ENCODE results near the gene ZC3HAV1.
"Not testable (repeated sequence)": the region's sequence is repeated elsewhere in the genome, so short reads cannot be mapped to it uniquely, and the experiment has no call there.

Gene ZC3HAV1

DNA sequence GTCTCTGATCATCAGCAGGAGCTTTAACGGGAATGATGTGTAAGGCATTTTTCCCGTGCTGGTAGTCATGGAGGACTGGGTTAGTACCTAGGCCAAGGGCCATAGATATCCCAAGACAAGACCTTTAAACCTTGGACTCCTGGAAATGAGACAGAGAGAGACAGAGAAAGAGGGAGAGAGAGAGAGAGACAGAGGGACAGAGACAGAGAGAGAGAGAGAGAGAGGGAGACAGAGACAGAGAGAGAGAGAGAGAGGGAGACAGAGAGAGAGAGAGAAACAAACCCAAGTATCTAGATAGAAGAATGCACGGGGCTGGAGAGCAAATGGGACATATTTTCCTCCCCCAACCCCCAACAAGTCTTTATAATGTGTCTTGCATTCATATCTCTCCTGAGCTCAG, 22.3 kb downstream of the ZC3HAV1 start:
- Histone ChIP-seq H3K9me3 (ENCODE audit: control insufficient read depth, insufficient read depth, low read length) (no peaks in the 10 kb centered on the region), H3K4me1 (ENCODE audit: insufficient read depth, low read length) (no peaks in the 10 kb centered on the region), H3K36me3 (ENCODE audit: insufficient read depth, low read length) (peaks cover 38% of the 10 kb centered on the region), H3K9ac (ENCODE audit: low read depth, low read length) (no peak overlapping the region)

DNA sequence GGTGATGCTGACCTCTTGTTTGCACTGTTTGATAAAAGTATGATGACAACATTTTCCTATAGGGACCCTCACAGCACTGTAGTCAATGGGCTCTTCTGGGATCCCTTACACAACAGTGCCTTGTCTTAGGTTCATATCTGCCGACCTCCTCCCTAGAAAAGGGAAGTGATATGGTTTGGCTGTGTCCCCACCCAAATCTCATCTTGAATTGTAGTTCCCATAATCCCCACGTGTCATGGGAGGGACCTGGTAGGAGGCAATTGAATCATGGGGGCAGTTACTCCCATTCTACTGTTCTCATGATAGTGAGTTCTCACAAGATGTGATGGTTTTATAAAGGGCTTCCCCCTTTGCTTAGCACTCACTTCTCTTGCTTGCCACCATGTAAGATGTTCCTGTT, 23.1 kb downstream of the ZC3HAV1 start:
- no peaks in the 10 kb centered on the region for H3K9me3 ChIP-seq (ENCODE audit: control insufficient read depth, insufficient read depth, low read length)
- no peak overlapping the region for H3K9ac ChIP-seq (ENCODE audit: low read depth, low read length)
- no peaks in the 10 kb centered on the region for H3K4me1 ChIP-seq (ENCODE audit: insufficient read depth, low read length)
- peaks cover 38% of the 10 kb centered on the region for H3K36me3 ChIP-seq (ENCODE audit: insufficient read depth, low read length)

DNA sequence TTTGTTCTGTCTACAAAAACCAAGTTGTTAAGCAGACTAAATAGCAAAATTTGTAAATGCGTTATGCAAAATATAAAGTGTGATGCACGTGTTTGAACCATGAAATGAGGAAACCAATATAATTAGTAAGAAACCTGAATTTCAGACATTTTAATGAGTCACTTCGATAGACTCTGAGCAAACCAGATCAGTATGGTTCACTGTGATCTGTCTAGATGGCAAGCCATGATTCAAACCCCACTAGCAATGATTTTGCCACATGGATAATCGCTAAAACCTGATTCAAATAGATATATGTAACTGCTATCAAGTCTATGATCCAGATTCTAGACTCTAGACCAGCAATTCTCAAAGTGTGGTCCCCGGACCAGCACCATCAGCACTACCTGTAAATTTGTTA, 24.8 kb downstream of the ZC3HAV1 start:
- H3K4me1 ChIP-seq (ENCODE audit: insufficient read depth, low read length): no peaks in the 10 kb centered on the region
- H3K9me3 ChIP-seq (ENCODE audit: control insufficient read depth, insufficient read depth, low read length): no peaks in the 10 kb centered on the region
- no peak overlapping the region for H3K9ac ChIP-seq (ENCODE audit: low read depth, low read length)
- peaks cover 44% of the 10 kb centered on the region for H3K36me3 ChIP-seq (ENCODE audit: insufficient read depth, low read length)

DNA sequence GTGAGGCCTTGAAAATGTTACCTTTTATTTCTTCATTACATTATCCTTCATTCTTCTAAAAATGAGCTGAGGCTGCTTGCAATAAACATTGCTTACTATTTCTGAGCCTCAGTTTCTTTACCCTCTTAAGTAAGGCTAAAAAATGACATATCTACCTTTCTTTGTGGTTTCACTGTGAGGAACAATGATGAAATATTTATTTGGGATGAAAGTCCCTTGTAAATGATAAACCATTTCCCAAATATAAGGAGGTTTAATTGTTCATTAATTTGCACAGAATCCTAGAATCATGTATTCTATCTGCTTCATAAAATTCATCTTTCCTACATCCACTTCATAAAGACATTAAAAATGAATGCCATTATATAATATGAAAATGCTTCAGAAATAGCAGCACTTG, 27.9 kb downstream of the ZC3HAV1 start:
- Histone ChIP-seq H3K9me3 (ENCODE audit: control insufficient read depth, insufficient read depth, low read length) (no peaks in the 10 kb centered on the region), H3K4me1 (ENCODE audit: insufficient read depth, low read length) (no peaks in the 10 kb centered on the region), H3K9ac (ENCODE audit: low read depth, low read length) (no peak overlapping the region), H3K36me3 (ENCODE audit: insufficient read depth, low read length) (peaks cover 24% of the 10 kb centered on the region)

DNA sequence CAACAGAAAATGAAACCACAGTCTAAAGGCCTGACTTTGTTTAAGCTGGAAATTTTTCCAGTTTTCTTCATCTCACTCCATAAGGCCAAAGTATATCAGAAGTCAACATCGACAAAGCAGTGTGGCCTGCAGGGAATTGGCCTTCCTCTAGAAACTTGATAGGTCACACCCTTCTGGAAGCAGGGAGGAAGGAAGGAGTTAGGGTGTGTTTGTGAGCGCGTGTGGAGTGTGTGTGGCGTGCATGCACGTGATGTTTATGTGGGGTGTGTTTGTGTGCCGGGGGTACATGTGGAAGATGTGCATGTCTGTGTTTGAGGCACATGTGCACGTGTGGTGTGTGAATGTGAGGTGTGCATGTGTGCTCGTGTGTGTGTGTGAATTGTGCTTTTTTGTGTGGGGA, 28.6 kb downstream of the ZC3HAV1 start:
- no peaks in the 10 kb centered on the region for H3K9me3 ChIP-seq (ENCODE audit: control insufficient read depth, insufficient read depth, low read length)
- H3K9ac ChIP-seq (ENCODE audit: low read depth, low read length): no peak overlapping the region
- no peaks in the 10 kb centered on the region for H3K4me1 ChIP-seq (ENCODE audit: insufficient read depth, low read length)
- peaks cover 20% of the 10 kb centered on the region for H3K36me3 ChIP-seq (ENCODE audit: insufficient read depth, low read length)

DNA sequence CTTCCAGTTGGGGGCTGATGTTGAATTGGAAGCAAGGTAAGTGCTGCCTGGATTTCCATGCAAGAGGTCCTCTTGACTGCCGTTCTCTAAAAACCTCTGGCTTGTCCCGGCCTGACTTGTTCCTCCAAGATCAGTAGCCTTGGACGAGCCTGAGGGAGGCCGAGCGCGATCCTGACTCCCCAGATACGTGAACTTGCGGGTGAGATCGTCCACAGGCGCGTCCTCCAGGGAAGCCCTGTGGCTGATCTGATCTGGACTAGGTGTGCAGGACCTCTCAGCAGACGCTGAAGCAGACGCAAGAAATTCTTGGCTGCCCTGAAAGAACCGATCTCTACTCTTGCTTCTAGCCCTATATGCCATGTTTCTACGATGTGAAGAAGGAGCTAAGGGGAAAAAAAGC, 29.7 kb downstream of the ZC3HAV1 start:
- no peaks in the 10 kb centered on the region for H3K9me3 ChIP-seq (ENCODE audit: control insufficient read depth, insufficient read depth, low read length)
- peaks cover 20% of the 10 kb centered on the region for H3K36me3 ChIP-seq (ENCODE audit: insufficient read depth, low read length)

DNA sequence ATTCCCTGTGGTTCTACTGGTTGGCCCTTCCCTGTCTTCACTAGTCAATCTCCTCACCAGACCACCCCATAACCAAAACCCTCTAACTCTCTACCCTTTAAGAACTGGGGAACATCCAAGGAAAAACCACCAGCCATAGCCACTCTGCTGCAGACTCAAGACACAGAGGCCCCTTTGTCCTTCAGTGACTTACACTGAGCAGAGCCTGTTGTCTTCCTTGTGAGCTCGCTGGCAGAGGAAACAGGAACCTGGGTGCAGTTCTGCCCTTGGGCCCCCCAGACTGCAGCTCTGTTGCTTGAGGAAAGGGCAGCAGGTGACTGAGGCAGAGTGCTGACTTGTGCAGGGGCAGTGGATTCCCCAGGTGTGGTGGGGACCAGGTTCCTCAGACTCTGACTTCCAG, 30.6 kb downstream of the ZC3HAV1 start:
- H3K9me3 ChIP-seq (ENCODE audit: control insufficient read depth, insufficient read depth, low read length): no peaks in the 10 kb centered on the region
- H3K36me3 ChIP-seq (ENCODE audit: insufficient read depth, low read length): peaks cover 13% of the 10 kb centered on the region
- H3K9ac ChIP-seq (ENCODE audit: low read depth, low read length): no peak overlapping the region
- no peaks in the 10 kb centered on the region for H3K4me1 ChIP-seq (ENCODE audit: insufficient read depth, low read length)

More for the DNA sequence above, 29.7 kb downstream of the ZC3HAV1 start:
- Histone ChIP-seq H3K4me1 (ENCODE audit: insufficient read depth, low read length) (no peaks in the 10 kb centered on the region), H3K9ac (ENCODE audit: low read depth, low read length) (no peak overlapping the region)

DNA sequence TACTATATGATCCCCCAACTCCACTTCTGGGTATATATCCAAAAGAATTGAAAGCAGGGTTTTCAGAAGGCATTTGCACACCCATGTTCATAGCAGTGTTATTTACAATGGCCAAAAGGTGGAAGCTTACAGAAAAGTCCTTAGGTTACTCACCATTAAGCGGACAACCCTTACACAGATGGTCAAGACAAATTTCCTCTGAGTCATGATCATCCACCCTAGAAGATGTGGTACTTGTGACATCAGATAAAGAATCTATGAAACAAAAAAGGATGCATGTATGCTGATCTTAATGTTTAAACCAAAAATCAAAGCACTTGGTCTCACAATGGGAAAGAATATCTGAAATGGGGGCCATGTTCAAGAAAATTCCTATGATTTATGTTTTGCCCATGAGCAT, 31.1 kb downstream of the ZC3HAV1 start:
- H3K4me1 ChIP-seq (ENCODE audit: insufficient read depth, low read length): no peaks in the 10 kb centered on the region
- H3K9ac ChIP-seq (ENCODE audit: low read depth, low read length): no peak overlapping the region

DNA sequence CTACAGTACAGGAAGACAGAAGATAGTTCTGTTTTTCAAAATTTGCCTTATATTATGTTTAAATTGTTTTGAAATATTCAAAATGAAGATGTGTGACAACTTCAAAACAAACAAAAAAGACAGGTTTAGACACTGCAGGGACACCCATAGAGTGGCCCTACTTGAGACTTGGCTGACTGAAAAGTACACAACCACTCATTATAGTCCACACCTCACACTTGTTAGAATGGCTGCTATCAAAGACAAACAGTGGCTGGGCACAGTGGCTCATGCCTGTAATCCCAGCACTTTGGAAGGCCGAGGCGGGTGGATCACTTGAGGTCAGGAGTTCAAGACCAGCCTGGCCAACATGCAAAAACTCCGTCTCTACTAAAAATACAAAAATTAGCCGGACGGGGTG, 31.8 kb downstream of the ZC3HAV1 start:
- H3K9ac ChIP-seq (ENCODE audit: low read depth, low read length); H3K4me1 ChIP-seq (ENCODE audit: insufficient read depth, low read length); H3K9me3 ChIP-seq (ENCODE audit: control insufficient read depth, insufficient read depth, low read length): not testable (repeated sequence)
- H3K36me3 ChIP-seq (ENCODE audit: insufficient read depth, low read length): peaks cover 11% of the 10 kb centered on the region

More for the DNA sequence above, 31.1 kb downstream of the ZC3HAV1 start:
- no peaks in the 10 kb centered on the region for H3K9me3 ChIP-seq (ENCODE audit: control insufficient read depth, insufficient read depth, low read length)
- H3K36me3 ChIP-seq (ENCODE audit: insufficient read depth, low read length): peaks cover 10% of the 10 kb centered on the region

DNA sequence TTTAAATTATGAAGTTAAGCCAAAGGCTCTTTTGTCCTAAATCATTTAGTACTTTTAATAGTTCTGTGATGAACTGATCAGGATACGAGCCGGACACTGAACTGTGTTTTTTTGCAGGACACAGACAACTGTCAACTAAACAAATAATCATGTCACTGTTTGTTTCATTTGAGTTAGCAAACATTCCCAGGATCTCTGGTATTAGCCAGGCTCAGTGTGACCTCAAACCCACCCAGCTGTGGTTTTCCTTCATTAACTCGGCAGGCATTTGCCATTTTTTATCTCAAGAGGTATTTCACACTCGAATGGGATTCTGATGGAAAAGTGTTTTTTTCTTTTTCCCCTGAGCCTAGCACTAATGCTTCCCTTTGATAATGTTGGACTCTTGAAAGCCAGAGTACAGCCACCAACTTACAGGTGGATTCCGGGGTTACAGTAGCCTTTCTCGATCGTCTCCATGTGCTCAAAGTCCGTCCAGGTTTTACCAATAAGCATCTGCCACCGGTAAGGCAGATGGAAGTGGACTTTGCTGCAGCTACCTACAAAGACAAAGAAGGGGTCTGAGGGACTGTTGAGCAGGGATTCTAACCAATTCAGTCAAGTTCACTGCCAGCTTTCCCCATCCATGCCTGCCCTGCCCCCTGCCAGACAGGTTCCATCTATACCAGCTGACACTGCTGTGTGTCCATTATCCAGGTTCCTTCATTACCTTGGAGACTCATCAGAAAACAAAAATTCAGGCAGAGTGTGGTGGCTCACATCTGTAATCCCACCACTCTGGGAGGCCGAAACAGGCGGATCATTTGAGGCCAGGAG, 33.4 kb downstream of the ZC3HAV1 start:
- Histone ChIP-seq H3K9ac (ENCODE audit: low read depth, low read length) (no peak overlapping the region), H3K36me3 (ENCODE audit: insufficient read depth, low read length) (peaks cover 22% of the 10 kb centered on the region), H3K9me3 (ENCODE audit: control insufficient read depth, insufficient read depth, low read length) (no peaks in the 10 kb centered on the region), H3K4me1 (ENCODE audit: insufficient read depth, low read length) (no peaks in the 10 kb centered on the region)

DNA sequence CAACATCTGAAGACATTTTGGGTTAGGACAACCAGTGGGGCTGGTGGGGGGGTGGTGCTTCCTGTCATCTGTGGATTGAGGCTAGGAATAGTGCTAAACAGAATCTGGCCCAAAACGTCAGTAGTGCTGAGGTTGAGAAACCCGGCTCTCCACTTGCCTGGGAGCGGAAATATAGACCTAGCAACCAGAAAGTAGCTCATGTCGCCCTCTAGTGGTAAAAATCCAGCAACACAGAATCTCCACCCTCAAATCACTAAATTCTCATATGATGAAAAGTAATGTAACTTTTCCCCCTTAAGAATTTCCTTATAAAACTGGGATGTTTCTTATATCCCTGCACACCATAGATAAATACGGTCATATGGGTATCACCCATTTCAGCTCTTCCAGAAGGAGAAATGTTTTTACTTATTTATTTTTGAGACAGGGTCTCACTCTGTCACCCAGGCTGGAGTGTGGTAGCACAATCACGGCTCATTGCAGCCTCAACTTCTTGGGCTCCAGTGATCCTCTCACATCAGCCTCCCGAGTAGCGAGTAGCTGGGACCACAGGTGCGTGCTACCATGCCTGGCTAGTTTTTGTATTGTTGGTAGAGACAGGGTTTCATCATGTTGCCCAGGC, 34.4 kb downstream of the ZC3HAV1 start:
- peaks cover 17% of the 10 kb centered on the region for H3K36me3 ChIP-seq (ENCODE audit: insufficient read depth, low read length)
- no peaks in the 10 kb centered on the region for H3K9me3 ChIP-seq (ENCODE audit: control insufficient read depth, insufficient read depth, low read length)
- no peak overlapping the region for H3K9ac ChIP-seq (ENCODE audit: low read depth, low read length)
- H3K4me1 ChIP-seq (ENCODE audit: insufficient read depth, low read length): no peaks in the 10 kb centered on the region

DNA sequence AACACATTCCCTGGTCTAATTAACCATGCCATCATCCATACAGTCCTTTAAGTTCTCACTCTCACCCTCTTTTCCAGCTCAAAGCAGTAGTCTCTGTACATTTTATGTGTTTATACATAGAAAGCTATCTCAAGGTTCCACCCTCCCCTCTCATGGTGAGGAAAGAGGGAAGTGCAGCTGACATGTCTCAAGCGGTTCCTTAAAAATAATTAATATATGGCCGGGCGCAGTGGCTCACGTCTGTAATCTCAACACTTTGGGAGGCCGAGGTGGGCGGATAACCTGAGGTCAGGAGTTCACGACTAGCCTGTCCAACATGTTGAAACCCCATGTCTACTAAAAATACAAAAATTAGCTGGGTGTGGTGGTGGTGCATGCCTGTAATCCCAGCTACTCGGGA, 36.7 kb downstream of the ZC3HAV1 start:
- Histone ChIP-seq H3K4me1 (ENCODE audit: insufficient read depth, low read length) (no peaks in the 10 kb centered on the region), H3K9me3 (ENCODE audit: control insufficient read depth, insufficient read depth, low read length) (no peaks in the 10 kb centered on the region), H3K9ac (ENCODE audit: low read depth, low read length) (no peak overlapping the region), H3K36me3 (ENCODE audit: insufficient read depth, low read length) (peaks cover 33% of the 10 kb centered on the region)

DNA sequence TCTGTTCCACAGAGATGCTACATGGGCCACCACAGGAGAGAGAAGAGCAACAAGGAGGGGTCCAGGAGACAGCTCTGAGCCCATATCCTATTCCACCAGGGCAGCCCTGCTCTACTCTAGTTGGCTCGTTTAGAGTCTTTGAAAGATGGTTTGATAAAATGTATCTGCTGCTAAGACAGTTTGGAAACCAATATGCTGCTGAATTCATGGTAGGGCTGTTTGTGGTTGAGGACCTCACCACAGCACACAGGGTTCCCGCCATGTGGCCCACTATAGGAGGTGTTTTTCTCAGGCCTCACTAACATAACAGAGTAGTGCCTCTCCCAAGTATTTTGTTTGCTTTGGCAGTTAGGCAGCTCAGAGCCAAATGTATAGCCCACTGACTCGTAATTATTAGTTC, 37.8 kb downstream of the ZC3HAV1 start:
- no peaks in the 10 kb centered on the region for H3K9me3 ChIP-seq (ENCODE audit: control insufficient read depth, insufficient read depth, low read length)
- no peaks in the 10 kb centered on the region for H3K4me1 ChIP-seq (ENCODE audit: insufficient read depth, low read length)
- peaks cover 33% of the 10 kb centered on the region for H3K36me3 ChIP-seq (ENCODE audit: insufficient read depth, low read length)
- H3K9ac ChIP-seq (ENCODE audit: low read depth, low read length): no peak overlapping the region

DNA sequence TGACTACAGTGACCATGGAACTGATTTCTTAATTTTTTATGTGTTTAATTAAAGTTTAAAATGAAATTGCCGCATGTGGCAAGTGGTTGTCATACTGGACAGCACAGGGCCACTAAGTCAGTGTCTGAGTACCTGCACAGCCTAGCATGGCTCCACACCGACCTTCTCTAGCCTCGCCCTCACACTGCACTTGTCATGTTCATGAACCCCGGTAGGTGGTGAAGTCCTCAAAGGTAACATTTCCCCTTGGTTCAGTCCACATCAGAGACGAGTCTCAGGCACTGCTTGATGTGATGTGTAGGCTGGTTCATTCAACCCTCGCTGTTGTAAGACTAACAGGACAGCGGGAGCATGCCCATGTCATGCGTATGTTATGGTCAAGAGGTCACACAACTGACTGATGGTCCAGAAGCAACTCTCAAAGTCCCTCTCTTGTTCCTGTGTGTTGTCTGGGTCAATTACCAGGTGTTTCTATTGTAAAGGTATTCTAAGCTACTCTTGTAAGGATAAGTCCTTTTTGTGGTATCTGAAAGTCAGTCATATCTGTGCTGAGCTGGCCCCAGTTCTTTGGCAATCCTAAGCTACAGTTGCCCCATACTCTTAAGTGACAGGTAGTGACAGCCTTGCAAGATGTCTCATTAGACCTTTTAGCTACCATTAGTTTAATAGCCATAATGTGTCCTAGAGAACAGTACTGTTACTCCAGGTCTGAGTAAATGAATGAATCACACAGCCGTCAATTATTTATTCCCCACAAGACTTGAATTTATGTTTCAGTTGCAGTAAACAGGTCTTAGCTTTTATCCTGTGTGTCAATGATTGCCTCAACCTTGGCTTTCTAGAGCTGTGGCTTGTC, 40.7 kb downstream of the ZC3HAV1 start:
- Histone ChIP-seq H3K9ac (ENCODE audit: low read depth, low read length) (no peak overlapping the region), H3K4me1 (ENCODE audit: insufficient read depth, low read length) (no peaks in the 10 kb centered on the region; the same call in 1 of the 2 replicates), H3K9me3 (ENCODE audit: control insufficient read depth, insufficient read depth, low read length) (no peaks in the 10 kb centered on the region), H3K36me3 (ENCODE audit: insufficient read depth, low read length) (peaks cover 36% of the 10 kb centered on the region)
